Stimulated activated CD8-positive, alpha-beta memory T cell treated with anti-CD3 and anti-CD28 coated beads, Interleukin-4, amount 100 ng/mL, for 24 hours (primary cell): ENCODE results near the gene AHNAK.
"Not testable (repeated sequence)": the region's sequence is repeated elsewhere in the genome, so short reads cannot be mapped to it uniquely, and the experiment has no call there.

Source experiments
- DNase-seq: peaks from one replicate; pipeline ENCODE4 v3.0.0-alpha.2; 2020; ENCODE audit warnings: low read depth

AHNAK gene, protein sequence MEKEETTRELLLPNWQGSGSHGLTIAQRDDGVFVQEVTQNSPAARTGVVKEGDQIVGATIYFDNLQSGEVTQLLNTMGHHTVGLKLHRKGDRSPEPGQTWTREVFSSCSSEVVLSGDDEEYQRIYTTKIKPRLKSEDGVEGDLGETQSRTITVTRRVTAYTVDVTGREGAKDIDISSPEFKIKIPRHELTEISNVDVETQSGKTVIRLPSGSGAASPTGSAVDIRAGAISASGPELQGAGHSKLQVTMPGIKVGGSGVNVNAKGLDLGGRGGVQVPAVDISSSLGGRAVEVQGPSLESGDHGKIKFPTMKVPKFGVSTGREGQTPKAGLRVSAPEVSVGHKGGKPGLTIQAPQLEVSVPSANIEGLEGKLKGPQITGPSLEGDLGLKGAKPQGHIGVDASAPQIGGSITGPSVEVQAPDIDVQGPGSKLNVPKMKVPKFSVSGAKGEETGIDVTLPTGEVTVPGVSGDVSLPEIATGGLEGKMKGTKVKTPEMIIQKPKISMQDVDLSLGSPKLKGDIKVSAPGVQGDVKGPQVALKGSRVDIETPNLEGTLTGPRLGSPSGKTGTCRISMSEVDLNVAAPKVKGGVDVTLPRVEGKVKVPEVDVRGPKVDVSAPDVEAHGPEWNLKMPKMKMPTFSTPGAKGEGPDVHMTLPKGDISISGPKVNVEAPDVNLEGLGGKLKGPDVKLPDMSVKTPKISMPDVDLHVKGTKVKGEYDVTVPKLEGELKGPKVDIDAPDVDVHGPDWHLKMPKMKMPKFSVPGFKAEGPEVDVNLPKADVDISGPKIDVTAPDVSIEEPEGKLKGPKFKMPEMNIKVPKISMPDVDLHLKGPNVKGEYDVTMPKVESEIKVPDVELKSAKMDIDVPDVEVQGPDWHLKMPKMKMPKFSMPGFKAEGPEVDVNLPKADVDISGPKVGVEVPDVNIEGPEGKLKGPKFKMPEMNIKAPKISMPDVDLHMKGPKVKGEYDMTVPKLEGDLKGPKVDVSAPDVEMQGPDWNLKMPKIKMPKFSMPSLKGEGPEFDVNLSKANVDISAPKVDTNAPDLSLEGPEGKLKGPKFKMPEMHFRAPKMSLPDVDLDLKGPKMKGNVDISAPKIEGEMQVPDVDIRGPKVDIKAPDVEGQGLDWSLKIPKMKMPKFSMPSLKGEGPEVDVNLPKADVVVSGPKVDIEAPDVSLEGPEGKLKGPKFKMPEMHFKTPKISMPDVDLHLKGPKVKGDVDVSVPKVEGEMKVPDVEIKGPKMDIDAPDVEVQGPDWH (N-terminal part only)

GRCh38 chr11:62546244-62546928, at the start of gene AHNAK:
TSS of gene AHNAK (minus strand) at chr11:62546806. CDS start at chr11:62536098, 10,708 bp downstream.
- peak; percentile 60 for DNase-seq

DNA sequence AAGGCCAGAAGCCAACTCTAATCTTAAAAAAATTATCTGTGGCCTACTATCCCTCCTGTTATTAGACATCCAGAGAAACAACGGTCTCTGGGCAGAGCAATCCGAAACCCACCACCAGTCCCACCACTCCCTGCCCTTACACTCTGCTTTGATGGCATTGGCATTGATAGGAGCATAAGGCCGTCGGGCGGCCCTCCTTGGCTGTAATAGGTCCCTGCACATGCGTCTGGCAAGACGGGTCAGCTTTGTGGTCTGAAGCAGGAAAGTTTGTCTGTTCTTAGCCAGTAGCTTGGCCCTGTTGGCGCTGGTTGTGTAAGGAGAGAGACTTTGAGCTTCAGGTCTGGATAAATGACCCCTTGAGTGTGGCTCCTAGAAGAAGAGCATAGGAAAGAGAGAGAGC, 48.5 kb upstream of the AHNAK start:
- DNase-seq = no peak

DNA sequence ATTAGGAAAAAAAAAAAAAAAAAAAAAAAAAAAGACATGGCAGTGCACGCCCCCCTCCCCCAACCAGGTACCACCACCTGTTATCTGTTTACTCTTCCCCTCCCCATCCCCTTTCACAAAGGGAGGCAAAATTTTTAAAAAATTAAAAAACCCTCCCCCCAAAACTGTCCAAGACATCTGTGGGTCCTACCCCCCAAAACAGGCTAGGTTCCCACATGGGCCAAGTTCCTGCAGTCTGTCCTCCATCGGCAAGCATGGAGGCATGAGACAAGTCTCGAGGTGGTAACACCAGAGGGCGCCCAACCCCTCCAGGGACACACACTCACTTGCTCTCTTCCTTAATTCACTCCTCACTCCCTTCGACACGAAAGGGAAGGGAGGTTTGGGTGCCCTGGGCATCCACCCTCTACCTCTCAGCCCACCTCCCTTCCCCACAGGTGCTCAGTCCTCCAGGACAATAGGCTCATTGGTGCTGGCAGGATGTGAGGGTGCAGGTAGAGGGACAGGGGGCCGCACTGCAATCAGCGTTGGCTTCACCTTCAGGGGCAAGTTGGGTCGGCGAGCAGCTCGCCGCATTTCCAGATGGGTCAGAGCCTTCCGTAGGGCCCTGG, 46.9 kb upstream of the AHNAK start:
- DNase-seq = peak; percentile 62

DNA sequence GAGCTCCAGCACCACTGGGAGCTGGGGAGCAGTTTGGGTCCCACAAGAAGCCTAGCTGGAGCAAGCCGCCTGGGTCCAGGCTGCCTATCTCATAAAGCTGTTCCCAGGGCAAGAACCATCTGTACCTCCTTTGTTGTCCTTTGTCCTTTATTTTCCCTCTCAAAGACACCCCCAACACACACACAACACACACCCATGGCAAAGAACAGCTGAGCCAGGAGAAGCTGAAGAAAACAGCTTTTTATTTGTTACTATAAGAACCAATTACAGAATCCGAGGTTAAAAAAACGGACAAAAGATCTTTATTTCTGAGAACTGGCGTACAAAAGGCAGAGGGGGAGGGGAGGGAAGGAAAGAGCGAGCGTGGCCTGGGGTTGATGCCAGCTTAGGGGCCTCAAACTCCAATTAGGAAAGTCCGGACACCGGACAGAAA, 46.4 kb upstream of the AHNAK start:
- no peak for DNase-seq

- DNase-seq = no peak
Observed at GRCh38 chr11:62592146-62592815, 45.7 kb upstream of the AHNAK start.

GRCh38 chr11:62591448-62592145, 45.0 kb upstream of the AHNAK start, which contains the start of gene TUT1:
TSS of gene TUT1 (minus strand) at chr11:62591523. CDS start at chr11:62591485, 38 bp downstream.
- peak; percentile 90 for DNase-seq

- no peak for DNase-seq
Observed at GRCh38 chr11:62588966-62589637, 42.5 kb upstream of the AHNAK start.

- DNase-seq = not testable (repeated sequence)
Observed at GRCh38 chr11:62585356-62585755, 38.8 kb upstream of the AHNAK start.

GRCh38 chr11:62581735-62582134, 35.1 kb upstream of the AHNAK start:
- not testable (repeated sequence) for DNase-seq

GRCh38 chr11:62580959-62581715, 34.5 kb upstream of the AHNAK start:
- DNase-seq = no peak

DNA sequence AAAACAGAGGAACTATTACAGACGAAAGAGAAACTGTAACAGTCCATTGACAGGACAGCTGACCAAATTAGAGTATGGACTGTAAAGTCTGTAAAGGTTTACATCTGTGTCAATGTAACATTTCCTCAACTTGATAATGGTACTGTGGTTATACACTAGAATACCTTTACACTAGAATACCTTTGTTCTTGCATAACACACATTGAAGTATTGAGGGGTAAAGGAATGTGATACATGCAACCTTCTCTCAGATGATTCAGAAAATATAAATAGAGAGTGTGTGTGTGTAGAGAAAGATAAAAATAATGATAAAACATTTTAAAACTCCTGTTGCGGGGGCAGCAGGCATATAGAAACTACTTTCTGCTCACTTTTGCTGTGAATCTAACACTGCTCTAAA, 32.6 kb upstream of the AHNAK start:
- no peak for DNase-seq

- no peak for DNase-seq
Observed at GRCh38 chr11:62578541-62578940, 31.9 kb upstream of the AHNAK start.

- DNase-seq = no peak
Observed at GRCh38 chr11:62577046-62577714, 30.6 kb upstream of the AHNAK start.

GRCh38 chr11:62575837-62576236, 29.2 kb upstream of the AHNAK start:
- no peak for DNase-seq

- no peak for DNase-seq
Observed at GRCh38 chr11:62575156-62575555, 28.6 kb upstream of the AHNAK start.

GRCh38 chr11:62574363-62575071, 27.9 kb upstream of the AHNAK start:
- no peak for DNase-seq
